H9 (cell line): ENCODE measurements around the gene SV2A. TPM values are rescaled to one million over a fixed set of nuclear protein-coding genes. Genes with fewer than 3 reads are reported as not detected.

Source experiments
- DNase-seq: peaks from one replicate; pipeline ENCODE4 v3.0.0-alpha.2; 2017
- H2AFZ ChIP-seq: one replicate; pipeline ENCODE4 v1.6.1; 2013; ENCODE audit warnings: mild to moderate bottlenecking, low read length, control low read depth, moderate library complexity
- H2AK5ac ChIP-seq: 2 replicates; pipeline ENCODE4 v1.6.1; 2013; ENCODE audit warnings: low read length, control low read depth, mixed read lengths; ENCODE audit not compliant: insufficient read length
- H2BK120ac ChIP-seq: one replicate; pipeline ENCODE4 v1.6.1; 2013; ENCODE audit warnings: low read depth, mild to moderate bottlenecking, low read length, control low read depth, inconsistent platforms; ENCODE audit not compliant: poor library complexity, severe bottlenecking
- H2BK12ac ChIP-seq: 2 replicates; pipeline ENCODE4 v1.6.1; 2013; ENCODE audit warnings: low read length, control low read depth, mixed read lengths, low read depth; ENCODE audit not compliant: insufficient read length
- H2BK15ac ChIP-seq: 2 replicates; pipeline ENCODE4 v1.6.1; 2013; ENCODE audit warnings: low read depth, low read length, control low read depth
- H2BK20ac ChIP-seq: one replicate; pipeline ENCODE4 v1.6.1; 2013; ENCODE audit warnings: low read depth, mild to moderate bottlenecking, low read length, control low read depth, inconsistent platforms; ENCODE audit not compliant: poor library complexity, severe bottlenecking
- H2BK5ac ChIP-seq: 2 replicates; pipeline ENCODE4 v1.6.1; 2013; ENCODE audit warnings: low read length, control low read depth, mixed read lengths; ENCODE audit not compliant: insufficient read length
- H3K14ac ChIP-seq: 2 replicates; pipeline ENCODE4 v1.6.1; 2013; ENCODE audit warnings: low read length, control low read depth; ENCODE audit not compliant: insufficient read depth
- H3K18ac ChIP-seq: 2 replicates; pipeline ENCODE4 v1.6.1; 2013; ENCODE audit warnings: low read depth, mild to moderate bottlenecking, mixed read lengths, low read length, control low read depth; ENCODE audit not compliant: insufficient read length
- H3K23ac ChIP-seq: 2 replicates; pipeline ENCODE4 v1.6.1; 2013; ENCODE audit warnings: low read length, control low read depth, mixed read lengths, low read depth; ENCODE audit not compliant: insufficient read length
- H3K23me2 ChIP-seq: 2 replicates; pipeline ENCODE4 v1.6.1; 2013; ENCODE audit warnings: low read depth, mild to moderate bottlenecking, mixed read lengths, low read length, control low read depth; ENCODE audit not compliant: insufficient read length, poor library complexity, severe bottlenecking
- H3K27ac ChIP-seq: 2 replicates; pipeline ENCODE4 v1.5.1; 2013; ENCODE audit warnings: low read length, control low read depth, mixed read lengths, low read depth; ENCODE audit not compliant: insufficient read length
- H3K27me3 ChIP-seq: 2 replicates; pipeline ENCODE4 v1.6.1; 2013; ENCODE audit warnings: low read length, control low read depth, inconsistent platforms; ENCODE audit not compliant: insufficient read depth
- H3K4ac ChIP-seq: 2 replicates; pipeline ENCODE4 v1.6.1; 2013; ENCODE audit warnings: low read depth, mild to moderate bottlenecking, control low read depth, inconsistent platforms, low read length, moderate library complexity
- H3K4me1 ChIP-seq: 2 replicates; pipeline ENCODE4 v1.6.1; 2013; ENCODE audit warnings: low read length, control low read depth, inconsistent platforms; ENCODE audit not compliant: insufficient read depth
- H3K4me2 ChIP-seq: 2 replicates; pipeline ENCODE4 v1.6.1; 2013; ENCODE audit warnings: low read length, control low read depth, mixed read lengths; ENCODE audit not compliant: insufficient read length, insufficient read depth
- H3K56ac ChIP-seq: 2 replicates; pipeline ENCODE4 v1.6.1; 2013; ENCODE audit warnings: low read depth, mild to moderate bottlenecking, mixed read lengths, low read length, control low read depth; ENCODE audit not compliant: insufficient read length
- H3K79me1 ChIP-seq: 2 replicates; pipeline ENCODE4 v1.6.1; 2013; ENCODE audit warnings: low read depth, mild to moderate bottlenecking, moderate library complexity, low read length, control low read depth, inconsistent platforms; ENCODE audit not compliant: insufficient read depth, poor library complexity, severe bottlenecking
- H3K79me2 ChIP-seq: 2 replicates; pipeline ENCODE4 v1.6.1; 2013; ENCODE audit warnings: low read length, control low read depth, inconsistent platforms; ENCODE audit not compliant: insufficient read depth
- H3K9ac ChIP-seq: 2 replicates; pipeline ENCODE4 v1.6.1; 2013; ENCODE audit warnings: low read length, control low read depth, mixed read lengths; ENCODE audit not compliant: insufficient read length; ENCODE audit errors: extremely low read depth
- H3K9me3 ChIP-seq: one replicate; pipeline ENCODE4 v1.6.1; 2013; ENCODE audit warnings: low read depth, low read length, inconsistent platforms; ENCODE audit not compliant: control insufficient read depth
- H3T11ph ChIP-seq: one replicate; pipeline ENCODE4 v1.6.1; 2013; ENCODE audit warnings: mild to moderate bottlenecking, low read length, control low read depth, inconsistent platforms
- H4K20me1 ChIP-seq: one replicate; pipeline ENCODE4 v1.6.1; 2013; ENCODE audit not compliant: control insufficient read depth, insufficient read length, insufficient read depth
- H4K5ac ChIP-seq: 2 replicates; pipeline ENCODE4 v1.6.1; 2013; ENCODE audit warnings: low read depth, mild to moderate bottlenecking, mixed read lengths, low read length, control low read depth; ENCODE audit not compliant: insufficient read length
- H4K8ac ChIP-seq: replicated peaks from 2 replicates; pipeline ENCODE4 v1.6.1; 2013; ENCODE audit warnings: low read length, control low read depth, mixed read lengths, low read depth; ENCODE audit not compliant: insufficient read length
- H4K91ac ChIP-seq: 2 replicates; pipeline ENCODE4 v1.6.1; 2013; ENCODE audit warnings: low read depth, mild to moderate bottlenecking, moderate library complexity, mixed read lengths, low read length, control low read depth; ENCODE audit not compliant: insufficient read length
- H3K27ac Mint-ChIP-seq, 3 experiments: 2 replicates in 2 of 3; 3 replicates in 1 of 3; pipeline ENCODE4 v1.8.0; 2020 to 2021; ENCODE audit warnings: mixed read lengths in 3 of 3, mild to moderate bottlenecking in 1 of 3, moderate library complexity in 1 of 3
- H3K27me3 Mint-ChIP-seq: 2 replicates; pipeline ENCODE4 v1.8.0; 2021; ENCODE audit warnings: low read depth, mild to moderate bottlenecking, moderate library complexity, mixed read lengths
- H3K36me3 Mint-ChIP-seq, 3 experiments: 2 replicates in 2 of 3; 3 replicates in 1 of 3; pipeline ENCODE4 v1.8.0; 2020 to 2021; ENCODE audit warnings: low read depth in 3 of 3, mixed read lengths in 3 of 3; ENCODE audit not compliant: insufficient read depth in 1 of 3
- H3K4me1 Mint-ChIP-seq, 2 experiments: 2 replicates each; pipeline ENCODE4 v1.8.0; 2020; ENCODE audit warnings: mixed read lengths in 2 of 2
- H3K4me3 Mint-ChIP-seq, 2 experiments: 2 replicates in 1 of 2; 3 replicates in 1 of 2; pipeline ENCODE4 v1.8.0; 2020 to 2021; ENCODE audit warnings: mild to moderate bottlenecking in 2 of 2, mixed read lengths in 2 of 2, moderate library complexity in 1 of 2
- H3K9me3 Mint-ChIP-seq, 2 experiments: 2 replicates in 1 of 2; 3 replicates in 1 of 2; pipeline ENCODE4 v1.8.0; 2020; ENCODE audit warnings: mild to moderate bottlenecking in 2 of 2, mixed read lengths in 2 of 2, moderate library complexity in 1 of 2
- WGBS: extraction: QIAGEN DNeasy Blood & Tissue Kit; methylation state at CpG from one replicate; pipeline ENCODE4 v1.1.7; 2013; ENCODE audit warnings: missing lambda C conversion rate, low lambda C conversion rate, mixed read lengths; ENCODE audit not compliant: insufficient read length; ENCODE audit errors: extremely low coverage; 5-methylcytosine and 5-hydroxymethylcytosine counted together
- total RNA-seq: library from RNA; stranded (reverse); gene quantifications from 2 replicates; pipeline ENCODE4 v1.2.1, GENCODE V29; 2021
- TF ChIP-seq, protein P1 (sequence below): fragments of 200-600 bp; sonication (generic); conservative IDR thresholded peaks from 3 replicates; pipeline ENCODE4 v1.8.0; 2021; ENCODE audit warnings: antibody characterized with exemption, mild to moderate bottlenecking

SV2A gene
- total RNA-seq, 1 experiment from 2014 or later, result 42.4 TPM

DNA sequence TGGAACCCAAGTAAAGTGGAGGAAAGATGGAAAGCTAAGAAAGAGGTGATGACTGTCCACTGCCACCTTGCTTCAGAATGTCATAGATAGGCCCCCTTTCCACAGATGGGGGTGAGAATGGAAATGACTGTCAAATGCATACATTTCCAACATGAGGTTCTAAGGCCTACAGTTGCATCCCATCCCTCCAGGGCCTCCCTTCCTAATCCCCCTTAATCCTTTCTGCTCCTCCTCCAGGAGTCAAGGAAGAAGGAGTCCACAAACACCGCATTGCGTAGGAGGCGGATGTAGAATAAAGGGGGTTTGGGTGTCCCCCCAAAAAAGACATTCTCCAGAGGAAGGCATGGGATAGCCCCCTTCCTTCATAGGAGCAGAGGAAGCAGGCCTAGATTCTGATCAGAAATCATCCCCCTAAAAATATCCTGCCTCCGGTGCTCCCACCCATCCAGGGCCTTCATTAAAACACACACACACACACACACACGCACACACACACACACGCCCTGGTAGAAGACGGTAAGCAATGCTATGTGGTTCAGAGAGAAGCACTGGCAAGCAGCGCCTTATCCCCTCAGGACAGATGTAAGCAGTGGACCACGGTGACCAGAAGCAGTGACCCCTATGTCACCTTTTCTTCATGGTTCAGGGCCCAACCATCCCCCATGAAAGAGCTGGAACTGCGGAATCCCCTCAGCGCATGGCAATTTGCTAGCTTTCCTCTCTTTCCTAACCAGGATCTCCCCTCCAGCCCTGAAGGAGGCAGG is 2.0 kb downstream of the SV2A start:
- Histone ChIP-seq H3K4ac (no peak overlapping the region), H3K4me1 (peaks cover 8% of the 10 kb centered on the region; the same call in 1 of the 2 replicates), H3K9ac (no peak overlapping the region), H3K23me2 (peaks cover 13% of the 10 kb centered on the region), H2AFZ (no peak overlapping the region), H3T11ph (no peak overlapping the region), H3K23ac (no peak overlapping the region), H3K4me2 (peak overlapping the region; percentile 65), H3K56ac (no peak overlapping the region), H2AK5ac (no peak overlapping the region), H3K18ac (no peak overlapping the region), H3K14ac (no peak overlapping the region), H2BK5ac (no peak overlapping the region), H4K5ac (no peak overlapping the region), H4K20me1 (no peaks in the 10 kb centered on the region), H2BK120ac (no peak overlapping the region), H3K9me3 (no peaks in the 10 kb centered on the region), H3K27me3 (no peaks in the 10 kb centered on the region), H2BK12ac (no peak overlapping the region), H4K8ac (no peak overlapping the region), H2BK20ac (no peak overlapping the region), H4K91ac (no peak overlapping the region), H3K79me2 (no peaks in the 10 kb centered on the region; the same call in 1 of the 2 replicates), H3K27ac (no peak overlapping the region), H2BK15ac (no peak overlapping the region; the same call in 1 of the 2 replicates), H3K79me1 (no peaks in the 10 kb centered on the region)
- no peak for DNase-seq
- no peaks in the 10 kb centered on the region for H3K27me3 Mint-ChIP-seq
- H3K9me3 Mint-ChIP-seq, result no peaks in the 10 kb centered on the region
- peaks cover 17 to 30% (median 27%) of the 10 kb centered on the region in 3 experiments; a peak in 6 of 7 replicates for H3K36me3 Mint-ChIP-seq
- H3K27ac Mint-ChIP-seq, result peak overlapping the region in 2 of 3 experiments; percentile 53 to 84; a peak in 4 of 7 replicates
- TF ChIP-seq, protein P1, sequence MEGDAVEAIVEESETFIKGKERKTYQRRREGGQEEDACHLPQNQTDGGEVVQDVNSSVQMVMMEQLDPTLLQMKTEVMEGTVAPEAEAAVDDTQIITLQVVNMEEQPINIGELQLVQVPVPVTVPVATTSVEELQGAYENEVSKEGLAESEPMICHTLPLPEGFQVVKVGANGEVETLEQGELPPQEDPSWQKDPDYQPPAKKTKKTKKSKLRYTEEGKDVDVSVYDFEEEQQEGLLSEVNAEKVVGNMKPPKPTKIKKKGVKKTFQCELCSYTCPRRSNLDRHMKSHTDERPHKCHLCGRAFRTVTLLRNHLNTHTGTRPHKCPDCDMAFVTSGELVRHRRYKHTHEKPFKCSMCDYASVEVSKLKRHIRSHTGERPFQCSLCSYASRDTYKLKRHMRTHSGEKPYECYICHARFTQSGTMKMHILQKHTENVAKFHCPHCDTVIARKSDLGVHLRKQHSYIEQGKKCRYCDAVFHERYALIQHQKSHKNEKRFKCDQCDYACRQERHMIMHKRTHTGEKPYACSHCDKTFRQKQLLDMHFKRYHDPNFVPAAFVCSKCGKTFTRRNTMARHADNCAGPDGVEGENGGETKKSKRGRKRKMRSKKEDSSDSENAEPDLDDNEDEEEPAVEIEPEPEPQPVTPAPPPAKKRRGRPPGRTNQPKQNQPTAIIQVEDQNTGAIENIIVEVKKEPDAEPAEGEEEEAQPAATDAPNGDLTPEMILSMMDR, result no peak
- WGBS, result no CpG with 5 or more reads among the region's 11 CpGs
- H3K4me1 Mint-ChIP-seq, result peaks cover 27 to 31% of the 10 kb centered on the region in 2 experiments
- H3K4me3 Mint-ChIP-seq, result peak overlapping the region; percentile 88 to 98
